ENCODE results near the gene PREX1. TPM values are rescaled to one million over a fixed set of nuclear protein-coding genes. Genes with fewer than 3 reads are reported as not detected.

Gene PREX1
- total and polyA plus RNA-seq, 2 experiments from 2014 or later, result 2.4 to 10.3 TPM

GRCh38 chr20:48761023-48761785, 66.6 kb downstream of the PREX1 start:
- Mint-ChIP-seq H3K4me3 (no peak overlapping the region), H3K27ac (no peak overlapping the region; the same call in 1 of the 2 replicates), H3K27me3 (ENCODE audit: insufficient read depth, low read depth, poor library complexity) (peaks cover 6% of the 10 kb centered on the region), H3K4me1 (peaks cover 19% of the 10 kb centered on the region; the same call in 2 of the 3 replicates), H3K9me3 (peaks cover 28% of the 10 kb centered on the region), H3K36me3 (ENCODE audit: low read depth) (peaks cover 14% of the 10 kb centered on the region)
- H3K36me3 ChIP-seq (ENCODE audit: insufficient read depth), result no peaks in the 10 kb centered on the region
- no peaks in the 10 kb centered on the region for H3K27me3 ChIP-seq (ENCODE audit: insufficient read depth)
- no peak overlapping the region for H2AFZ ChIP-seq
- no peak for TF ChIP-seq STAT1 (IDR thresholded peaks at IDR 0.05; ENCODE audit: unreplicated experiment)
- no peak for TF ChIP-seq CREB1 (CRISPR knock-in tag; IDR thresholded peaks at IDR 0.05; ENCODE audit: low read depth)
- no peak for TF ChIP-seq CTCF (conservative IDR thresholded peaks at IDR 0.05; ENCODE audit: low read depth in 2 of 2)
- no peak for TF ChIP-seq POLR2AphosphoS5 (IDR thresholded peaks at IDR 0.05; ENCODE audit: low read depth)
- TF ChIP-seq JUNB (IDR thresholded peaks at IDR 0.05; ENCODE audit: unreplicated experiment), result no peak
- TF ChIP-seq NANOG (IDR thresholded peaks at IDR 0.05; ENCODE audit: borderline replicate concordance), result no peak
- TF ChIP-seq ZNF462 (CRISPR knock-in tag; IDR thresholded peaks at IDR 0.05), result no peak
- TF ChIP-seq ETS1 (IDR thresholded peaks at IDR 0.05), result no peak
- no peak for TF ChIP-seq ZNF114 (CRISPR knock-in tag; IDR thresholded peaks at IDR 0.05)
- no peak for TF ChIP-seq REST (IDR thresholded peaks at IDR 0.05; ENCODE audit: unreplicated experiment)
- TF ChIP-seq EZH2phosphoT487 (IDR thresholded peaks at IDR 0.05; ENCODE audit: unreplicated experiment), result no peak
- TF ChIP-seq ZNF331 (CRISPR knock-in tag; IDR thresholded peaks at IDR 0.05; ENCODE audit: low read depth), result no peak
- TF ChIP-seq EZH2 (IDR thresholded peaks at IDR 0.05; ENCODE audit: low read depth, unreplicated experiment), result no peak
- H3K4me3 ChIP-seq, result no peak overlapping the region
- no peak overlapping the region for H3K27ac ChIP-seq (ENCODE audit: low read depth)
- H3K4me2 ChIP-seq, result no peak overlapping the region
- no peaks in the 10 kb centered on the region for H3K4me1 ChIP-seq (ENCODE audit: insufficient read depth)
- H3K9me2 ChIP-seq (ENCODE audit: insufficient read depth), result no peaks in the 10 kb centered on the region
- no peak for ATAC-seq
- no peaks in the 10 kb centered on the region for H3K79me2 ChIP-seq (replicated peaks; ENCODE audit: insufficient read depth)
- no peak for DNase-seq (ENCODE audit: low spot score)
- no peaks in the 10 kb centered on the region for H3F3A ChIP-seq (replicated peaks; ENCODE audit: low read depth)
- no peaks in the 10 kb centered on the region for H4K20me1 ChIP-seq (replicated peaks; ENCODE audit: insufficient read depth)
